Measurements from ENCODE around the gene MMP21.
A peak's percentile ranks its signal among the peaks of the same experiment; 100 is the strongest.

Gene MMP21

DNA sequence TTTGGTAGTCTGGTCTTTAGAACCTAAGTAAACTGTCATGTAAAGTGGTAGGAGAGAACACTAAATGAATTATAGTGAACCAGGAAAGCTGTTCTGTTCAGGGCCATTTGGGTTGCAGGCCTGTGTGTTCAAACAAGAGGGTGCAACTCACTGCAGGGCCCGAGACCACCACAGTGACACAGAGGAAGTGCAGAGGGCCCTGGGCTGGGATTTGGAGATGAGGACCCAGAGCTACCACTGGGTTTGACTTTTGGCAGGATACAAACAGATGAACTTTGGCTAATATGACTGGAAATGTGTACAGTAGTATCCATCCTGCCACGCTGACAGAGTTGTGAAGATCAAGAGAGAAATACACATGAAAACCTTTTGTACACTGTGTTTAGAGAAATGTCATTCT, 9.8 kb downstream of the MMP21 start:
- no peak for DNase-seq (ENCODE audit: low spot score)

DNA sequence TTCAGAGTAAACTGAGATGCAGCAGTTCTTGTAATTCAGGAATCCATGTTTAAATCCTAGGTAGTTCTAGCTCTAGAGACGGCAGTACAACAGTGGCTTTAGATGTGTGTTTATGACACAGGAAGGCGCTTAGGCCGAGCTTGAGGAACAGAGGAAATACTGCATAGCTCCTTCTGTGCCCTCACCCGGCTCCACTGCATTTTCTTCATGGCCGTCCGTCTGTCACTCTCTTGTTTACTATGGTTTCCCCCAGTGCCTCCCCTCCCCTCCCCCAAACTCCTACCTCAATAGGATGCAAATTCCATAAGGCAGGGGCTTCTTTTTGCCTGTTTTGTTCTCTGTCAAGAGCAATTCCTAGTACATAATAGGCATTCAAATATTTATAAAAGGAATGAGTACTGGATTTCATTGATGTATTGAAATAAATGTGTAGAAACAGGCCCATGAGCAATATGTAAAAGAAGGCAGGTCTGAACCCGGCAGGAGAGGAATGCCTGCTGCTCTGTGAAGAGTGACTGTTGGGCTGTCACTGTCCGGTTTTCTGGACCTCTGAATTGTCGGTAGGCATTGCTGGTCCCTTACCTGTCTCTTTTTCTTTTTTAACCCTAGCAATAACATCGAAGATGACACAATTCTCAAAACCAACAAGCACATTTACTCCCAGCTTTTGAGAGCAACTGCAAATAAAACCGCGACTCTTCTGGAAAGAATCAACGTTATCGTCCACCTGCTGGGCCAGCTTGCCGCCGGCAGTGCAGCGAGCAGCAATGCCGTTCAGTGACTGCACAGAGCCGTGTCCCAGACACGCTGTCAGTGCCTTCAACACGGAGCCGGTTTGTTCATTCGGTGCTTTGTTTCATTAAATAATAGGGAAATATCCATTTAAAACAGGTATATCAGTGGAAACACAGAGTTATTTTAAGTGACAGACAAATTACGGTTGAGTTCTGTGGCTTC, 12.7 kb downstream of the MMP21 start:
- DNase-seq (ENCODE audit: low spot score), result no peak

DNA sequence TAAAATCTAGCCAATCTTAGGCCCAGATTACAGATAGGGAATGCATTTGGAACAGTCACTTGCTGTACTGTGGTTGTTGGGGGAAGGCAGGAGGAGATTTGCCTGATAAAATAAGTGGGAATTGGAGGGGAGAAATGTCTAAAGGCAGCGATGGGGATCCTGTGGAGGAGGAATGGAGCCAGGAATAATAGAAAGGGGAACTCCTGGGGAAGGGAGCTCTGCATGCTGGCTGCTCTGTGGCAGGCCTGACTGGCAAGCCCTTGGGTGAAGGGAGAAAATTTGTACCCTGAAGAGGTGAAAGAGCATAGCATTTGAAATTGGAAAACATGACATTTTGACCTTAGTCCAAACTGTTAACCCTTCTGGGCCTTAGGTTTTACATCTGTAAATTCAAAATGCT, 13.7 kb downstream of the MMP21 start:
- DNase-seq (ENCODE audit: low spot score), result no peak

DNA sequence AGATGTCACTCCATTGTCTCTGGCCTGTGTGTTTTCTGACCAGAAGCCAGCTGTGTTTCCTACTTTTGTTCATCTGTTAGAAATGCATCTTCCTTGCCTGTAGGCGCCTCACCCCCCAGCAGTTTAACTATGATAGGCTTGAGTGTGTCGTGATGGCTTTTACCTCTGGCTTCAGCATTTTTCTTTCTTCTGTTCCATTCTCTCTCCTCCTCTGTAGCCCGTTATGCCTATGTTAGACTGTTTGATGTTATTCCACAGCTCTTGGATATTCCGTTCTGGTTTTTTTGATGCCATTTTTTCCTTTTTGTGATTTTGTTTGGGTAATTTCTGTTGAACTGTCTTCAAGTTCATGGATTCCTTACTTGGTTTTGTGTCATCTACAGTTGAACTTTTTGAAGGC, 17.9 kb downstream of the MMP21 start:
- DNase-seq (ENCODE audit: low spot score), result no peak

DNA sequence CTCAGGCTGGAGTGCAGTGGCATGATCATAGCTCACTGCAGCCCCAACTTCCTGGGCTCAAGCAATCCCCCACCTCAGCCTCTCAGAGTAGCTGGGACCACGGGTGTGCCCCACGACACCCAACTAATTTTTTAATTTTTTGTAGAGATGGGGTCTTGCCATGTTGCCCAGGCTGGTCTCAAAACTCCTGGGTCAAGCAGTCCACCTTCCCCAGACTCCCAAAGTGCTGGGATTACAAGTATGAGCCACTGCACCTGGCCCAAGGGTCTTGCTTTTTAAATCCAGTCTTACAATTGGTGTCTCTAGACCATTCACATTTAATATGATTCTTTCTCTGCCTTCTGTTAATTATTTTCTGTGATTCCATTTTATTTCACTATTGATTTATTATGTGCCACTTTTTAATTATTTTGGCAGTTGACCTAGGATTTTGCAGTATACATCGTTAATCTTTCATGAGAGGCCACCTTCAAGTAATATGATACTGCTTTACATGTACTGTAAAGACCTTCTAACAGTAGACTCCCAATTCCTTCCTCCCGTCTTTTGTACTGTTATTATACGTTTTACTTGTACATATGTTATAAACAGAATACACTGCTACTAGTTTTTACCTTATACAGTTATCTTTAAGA, 18.7 kb downstream of the MMP21 start:
- no peak for DNase-seq (ENCODE audit: low spot score)

DNA sequence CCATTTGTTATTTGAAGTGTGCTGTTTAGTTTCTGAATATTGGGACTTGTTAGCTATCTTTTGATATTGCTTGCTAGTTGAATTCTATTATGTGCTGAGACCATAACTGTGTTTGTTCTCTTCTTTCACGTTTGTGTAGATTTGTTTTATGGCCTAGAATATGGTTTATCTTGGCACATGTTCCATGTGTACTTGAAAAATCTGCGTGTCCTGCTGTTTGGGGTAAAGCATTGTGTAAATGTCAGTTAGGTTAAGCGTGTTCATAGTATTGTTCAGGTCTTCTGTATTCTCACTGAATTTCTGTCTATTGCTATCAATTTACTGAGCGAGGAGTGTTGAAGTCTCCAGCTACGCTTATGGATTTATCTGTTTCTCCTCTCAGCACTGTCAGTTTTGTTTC, 19.4 kb downstream of the MMP21 start:
- no peak for DNase-seq (ENCODE audit: low spot score)

DNA sequence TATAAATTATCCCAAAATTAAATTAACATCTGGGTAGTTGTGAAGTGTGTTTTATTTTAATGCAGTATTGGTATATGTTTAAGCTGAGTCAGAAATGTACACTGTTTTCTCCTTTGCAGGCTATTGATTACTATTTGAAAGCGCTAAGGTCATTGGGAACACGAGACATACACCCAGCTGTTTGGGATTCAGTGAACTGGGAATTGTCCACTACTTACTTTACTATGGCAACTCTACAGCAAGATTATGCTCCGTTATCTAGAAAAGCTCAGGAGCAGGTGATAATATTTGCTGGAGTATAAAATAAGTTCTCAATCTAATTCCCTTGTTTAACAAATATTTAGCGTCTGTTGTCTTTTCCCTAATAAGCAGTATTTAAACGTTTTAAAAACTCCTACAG, 28.2 kb downstream of the MMP21 start:
- DNase-seq (ENCODE audit: low spot score), result no peak

DNA sequence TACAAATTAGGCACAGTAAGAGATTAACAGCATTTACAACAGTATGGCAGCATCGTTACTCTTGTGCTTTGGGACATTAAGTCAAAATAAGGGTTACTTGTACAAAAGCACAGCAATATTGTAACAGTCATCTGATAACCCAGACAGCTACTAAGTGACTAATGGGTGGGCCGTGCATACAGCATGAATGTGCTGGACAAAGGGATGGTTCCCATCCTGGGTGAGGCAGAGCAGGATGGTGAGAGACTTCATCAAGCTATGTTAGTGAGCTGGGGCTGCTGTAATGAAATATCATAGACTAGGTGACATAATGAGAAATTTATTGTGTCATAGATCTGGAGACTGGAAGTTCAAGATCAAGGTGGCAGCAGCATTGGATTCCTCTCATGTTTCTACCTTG, 30.7 kb downstream of the MMP21 start:
- DNase-seq (ENCODE audit: low spot score), result no peak

DNA sequence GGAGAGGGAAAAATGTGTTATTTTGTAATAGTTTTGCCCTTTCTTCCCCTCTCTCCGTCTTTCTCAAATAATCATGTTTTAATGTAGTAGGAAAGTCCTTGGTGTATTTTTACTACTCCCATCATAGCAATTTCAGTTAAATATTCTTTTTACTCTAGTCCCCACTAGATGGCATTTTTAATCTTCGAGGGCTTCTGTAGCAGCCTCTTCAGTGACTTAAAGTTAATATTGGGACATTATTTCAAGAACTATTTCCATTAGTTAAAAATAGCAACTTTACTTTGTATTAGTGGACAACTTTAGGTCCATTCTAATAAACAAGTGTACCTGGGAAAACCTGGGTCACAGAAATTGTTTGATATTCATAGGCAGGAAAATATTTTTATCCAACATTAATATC, 33.2 kb downstream of the MMP21 start:
- DNase-seq (ENCODE audit: low spot score), result no peak

DNA sequence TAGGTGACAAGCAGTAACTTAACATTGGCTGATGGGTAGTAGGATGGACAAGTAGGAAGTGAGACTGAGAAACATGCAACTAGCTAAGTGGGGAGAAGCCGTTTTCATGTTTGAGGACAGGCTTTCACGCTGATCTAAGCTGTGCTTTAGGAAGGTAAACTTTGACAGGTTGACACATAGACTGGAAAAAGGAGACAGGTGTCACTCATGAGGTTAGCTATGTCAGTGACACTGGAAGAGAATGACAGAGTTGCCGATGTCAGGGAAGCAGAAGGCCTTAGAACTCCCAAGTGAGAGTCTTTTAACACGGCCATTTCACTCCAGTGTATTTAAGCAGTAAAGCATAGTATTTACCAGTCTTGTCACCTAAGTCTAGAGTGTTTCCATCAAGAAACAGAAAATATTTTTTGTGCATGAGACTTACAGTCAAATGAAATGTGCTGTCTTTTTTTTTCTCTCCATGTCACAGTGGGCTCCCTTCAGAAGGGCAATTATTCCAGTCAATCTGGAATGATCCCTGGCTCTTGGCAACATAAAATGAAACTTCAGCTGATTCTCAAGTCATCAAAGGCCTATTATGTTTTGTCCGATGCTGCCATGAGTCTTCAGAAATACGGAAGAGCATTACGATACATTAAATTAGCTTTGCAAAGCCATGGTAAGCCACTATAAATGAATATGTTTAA, 35.5 kb downstream of the MMP21 start:
- no peak for DNase-seq (ENCODE audit: low spot score)

DNA sequence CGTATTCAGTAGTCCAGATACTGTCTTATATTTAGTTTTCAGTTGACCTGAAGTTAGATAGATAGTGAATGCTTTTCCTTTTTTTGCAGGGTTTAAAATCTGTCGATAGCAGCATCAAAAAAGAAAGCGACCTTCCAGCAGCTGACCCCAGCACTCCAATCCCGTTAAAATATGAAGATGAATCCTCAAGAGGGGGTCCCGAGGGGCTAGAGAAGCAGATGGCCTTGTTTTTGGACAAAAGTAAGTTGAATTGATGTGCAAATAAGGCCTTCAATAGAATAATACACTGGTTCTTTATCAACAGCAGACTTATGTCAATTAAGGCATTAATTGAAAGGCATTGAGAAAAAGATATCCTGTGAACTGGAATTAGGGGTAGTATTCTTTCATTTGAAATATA, 37.4 kb downstream of the MMP21 start:
- DNase-seq (ENCODE audit: low spot score), result no peak

DNA sequence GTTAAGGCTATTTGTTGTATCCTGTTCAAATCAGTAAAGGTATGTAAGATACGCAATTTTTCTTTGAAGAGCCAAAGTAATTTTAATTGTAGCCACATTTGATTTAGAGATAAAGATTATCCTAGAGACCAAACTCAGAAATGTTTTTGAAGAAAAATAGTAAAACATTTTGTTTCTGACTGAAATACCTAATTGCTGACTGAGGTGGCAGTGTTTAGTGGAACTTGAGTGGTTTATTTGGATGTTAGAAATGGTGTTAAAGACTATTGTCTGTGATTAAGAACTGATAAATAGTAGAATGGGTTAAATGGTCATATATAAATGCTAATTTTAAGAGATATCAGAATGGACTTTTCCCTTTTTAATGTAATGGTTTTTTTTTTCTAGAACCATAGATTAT, 40.8 kb downstream of the MMP21 start:
- DNase-seq (ENCODE audit: low spot score), result no peak

DNA sequence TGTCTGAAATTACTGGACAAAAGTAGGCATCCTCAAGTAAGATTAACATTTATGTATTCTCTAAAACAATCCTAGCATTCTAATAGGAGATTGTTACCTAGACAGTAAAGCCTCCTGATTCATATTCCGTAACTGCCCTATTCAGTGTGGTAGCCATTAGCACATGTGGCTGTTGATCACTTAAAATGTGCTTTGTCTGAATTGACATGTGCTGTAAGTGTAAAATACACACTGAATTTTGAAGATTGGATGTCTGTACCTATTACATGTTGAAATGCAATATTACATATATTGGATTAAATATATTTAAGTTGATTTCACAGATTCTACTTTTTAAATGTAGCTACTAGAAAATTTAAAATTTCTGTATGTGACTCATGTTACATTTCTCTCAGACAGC, 41.5 kb downstream of the MMP21 start:
- no peak for DNase-seq (ENCODE audit: low spot score)

DNA sequence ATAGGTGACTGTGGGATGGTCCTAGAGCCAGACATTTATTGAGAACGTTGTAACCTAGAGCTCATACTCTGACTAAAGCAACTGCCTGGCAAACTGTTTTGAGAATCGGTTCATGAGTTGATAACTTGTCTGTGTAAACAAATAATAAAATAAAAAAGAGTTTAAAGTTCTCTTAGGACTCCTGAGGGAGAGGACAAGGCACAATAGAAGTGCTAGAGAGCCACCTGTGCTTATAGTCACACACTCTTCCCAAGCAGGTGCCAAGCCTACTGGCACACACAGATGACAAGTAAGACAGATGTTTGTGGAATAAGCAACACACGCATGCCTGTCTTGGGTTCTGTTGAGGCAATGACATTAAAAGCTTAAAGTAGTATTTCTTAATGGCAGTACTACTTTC, 48.2 kb downstream of the MMP21 start:
- DNase-seq (ENCODE audit: low spot score), result no peak

DNA sequence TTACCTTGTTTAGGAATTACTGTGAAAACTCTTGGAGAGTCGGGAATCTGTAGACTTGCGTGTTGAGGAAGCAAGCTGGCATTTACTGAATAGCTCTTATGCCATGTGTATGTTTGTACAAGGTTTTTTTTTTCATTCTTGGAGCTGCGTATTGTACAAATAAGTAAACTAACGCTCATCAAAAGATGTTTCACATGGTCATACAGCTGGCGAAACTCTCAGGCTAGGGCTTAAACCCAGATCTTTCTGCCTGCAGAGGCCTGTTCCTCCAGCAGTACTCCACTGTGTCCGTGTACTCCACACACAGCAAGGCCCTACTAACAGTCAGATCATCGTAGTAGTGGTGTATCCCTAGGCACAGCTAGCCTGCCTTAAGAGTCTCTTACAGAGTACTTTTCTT, 48.7 kb downstream of the MMP21 start:
- no peak for DNase-seq (ENCODE audit: low spot score)

DNA sequence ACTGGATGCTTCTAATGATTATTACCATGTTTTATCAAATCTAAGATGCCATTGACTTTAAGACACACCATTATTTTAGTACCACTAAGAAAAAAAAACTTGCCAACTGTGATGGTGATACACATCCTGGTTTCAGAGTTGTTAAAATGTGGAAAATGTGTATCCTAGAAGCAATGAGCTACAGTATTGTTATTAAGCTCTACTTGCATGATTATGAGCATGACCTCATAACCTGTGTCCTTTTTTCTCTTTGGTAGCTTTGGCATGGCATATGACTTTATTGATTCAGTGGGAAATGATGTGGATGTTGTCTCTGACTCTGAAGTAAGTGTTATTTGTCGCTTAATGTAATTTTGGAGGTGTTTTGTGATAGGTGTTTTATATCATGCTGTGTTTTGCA, 52.8 kb downstream of the MMP21 start:
- no peak for DNase-seq (ENCODE audit: low spot score)

DNA sequence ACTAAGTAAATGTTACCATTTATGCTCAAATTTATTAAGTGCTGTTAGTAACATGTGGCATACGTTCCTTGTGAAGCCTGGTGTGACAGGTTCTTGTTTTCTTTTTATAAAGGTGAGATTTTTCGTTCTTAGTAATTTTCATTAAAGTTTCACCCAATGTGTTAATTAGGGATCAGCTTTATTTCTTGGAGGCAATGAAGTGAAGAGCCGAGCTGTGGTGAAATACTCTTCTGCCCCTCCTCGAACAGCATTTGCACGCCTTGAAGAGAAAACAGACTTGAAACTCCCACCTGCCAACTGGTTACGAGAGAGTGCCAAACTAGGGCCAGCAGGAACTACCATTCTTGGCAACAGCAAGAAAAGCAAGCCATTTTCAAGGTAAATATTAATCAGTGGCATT, 54.6 kb downstream of the MMP21 start:
- no peak for DNase-seq (ENCODE audit: low spot score)

DNA sequence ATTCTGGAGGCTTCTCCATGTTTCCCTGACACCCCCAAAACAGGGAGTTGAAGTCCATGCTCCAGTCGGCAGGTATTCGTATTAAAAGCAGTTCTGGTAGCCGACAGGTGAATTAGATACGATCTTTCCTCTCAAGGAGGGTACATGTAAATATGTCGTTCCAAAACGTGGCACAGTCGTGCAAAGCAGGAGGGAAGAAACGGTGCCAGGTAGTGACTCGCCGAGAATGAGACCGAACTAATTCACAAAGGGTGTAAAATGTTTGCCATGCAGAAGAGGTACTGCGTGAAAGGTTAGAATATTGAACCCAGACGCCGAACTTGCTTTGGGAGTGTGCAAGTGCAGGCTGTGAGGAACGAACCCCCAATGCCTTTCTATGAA, 55.6 kb downstream of the MMP21 start:
- DNase-seq (ENCODE audit: low spot score), result no peak

DNA sequence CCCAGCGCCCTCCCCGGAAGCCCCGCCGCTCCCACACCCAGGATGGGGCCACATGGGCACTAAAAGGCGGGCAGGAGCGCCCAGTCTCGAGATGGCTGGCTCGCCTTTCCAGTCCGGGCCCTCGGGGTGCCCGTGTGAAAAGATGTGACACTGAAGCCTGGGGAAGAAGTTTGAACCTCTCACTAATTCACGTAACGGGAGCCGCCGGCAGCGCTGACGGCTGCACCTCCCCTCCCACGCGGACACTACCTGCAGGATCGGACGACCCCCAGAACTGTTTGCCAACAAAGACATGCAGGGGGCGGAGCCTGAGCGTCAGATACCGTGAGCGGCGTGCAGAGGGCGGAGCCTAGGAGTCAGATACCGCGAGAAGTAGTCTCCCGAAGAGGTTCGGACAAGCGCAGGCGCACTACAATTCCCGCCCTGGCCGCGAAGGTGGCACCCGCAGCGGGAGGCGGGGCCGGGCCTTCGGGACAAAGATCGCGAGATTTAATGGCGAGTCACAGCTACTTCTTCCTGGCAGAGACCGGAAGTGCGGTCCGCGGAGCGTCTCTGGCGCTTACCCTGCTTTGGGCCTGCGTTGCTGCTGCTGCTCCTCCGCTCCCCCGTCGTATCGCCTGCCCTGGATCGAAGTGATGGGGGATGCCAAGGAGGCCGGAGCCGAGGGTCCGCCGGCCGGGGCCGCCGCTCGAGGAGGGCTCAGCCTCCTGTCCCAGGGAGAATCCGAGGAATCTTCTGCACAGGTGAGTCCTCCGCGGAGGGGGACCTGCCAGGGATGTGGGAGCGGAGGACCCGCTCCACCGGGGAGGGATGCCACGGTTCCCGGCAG, 56.2 kb downstream of the MMP21 start, which contains the start of gene EDRF1:
Gene EDRF1 (plus strand): TSS at position 537 of the 829 bp plus-strand sequence. CDS start 99 bp downstream, at position 636.
- DNase-seq (ENCODE audit: low spot score), result peak; percentile 99
